ENCODE data around the gene PLXNB3. TPM values are rescaled to one million over a fixed set of nuclear protein-coding genes. Genes with fewer than 3 reads are reported as not detected.
A peak's percentile ranks its signal among the peaks of the same experiment; 100 is the strongest.

PLXNB3 gene
- total and polyA plus RNA-seq, 2 of the 13 experiments (the other 11 are each of a cell fraction or from before 2014, with no cell fraction given): 3.0 to 6.9 TPM

DNA sequence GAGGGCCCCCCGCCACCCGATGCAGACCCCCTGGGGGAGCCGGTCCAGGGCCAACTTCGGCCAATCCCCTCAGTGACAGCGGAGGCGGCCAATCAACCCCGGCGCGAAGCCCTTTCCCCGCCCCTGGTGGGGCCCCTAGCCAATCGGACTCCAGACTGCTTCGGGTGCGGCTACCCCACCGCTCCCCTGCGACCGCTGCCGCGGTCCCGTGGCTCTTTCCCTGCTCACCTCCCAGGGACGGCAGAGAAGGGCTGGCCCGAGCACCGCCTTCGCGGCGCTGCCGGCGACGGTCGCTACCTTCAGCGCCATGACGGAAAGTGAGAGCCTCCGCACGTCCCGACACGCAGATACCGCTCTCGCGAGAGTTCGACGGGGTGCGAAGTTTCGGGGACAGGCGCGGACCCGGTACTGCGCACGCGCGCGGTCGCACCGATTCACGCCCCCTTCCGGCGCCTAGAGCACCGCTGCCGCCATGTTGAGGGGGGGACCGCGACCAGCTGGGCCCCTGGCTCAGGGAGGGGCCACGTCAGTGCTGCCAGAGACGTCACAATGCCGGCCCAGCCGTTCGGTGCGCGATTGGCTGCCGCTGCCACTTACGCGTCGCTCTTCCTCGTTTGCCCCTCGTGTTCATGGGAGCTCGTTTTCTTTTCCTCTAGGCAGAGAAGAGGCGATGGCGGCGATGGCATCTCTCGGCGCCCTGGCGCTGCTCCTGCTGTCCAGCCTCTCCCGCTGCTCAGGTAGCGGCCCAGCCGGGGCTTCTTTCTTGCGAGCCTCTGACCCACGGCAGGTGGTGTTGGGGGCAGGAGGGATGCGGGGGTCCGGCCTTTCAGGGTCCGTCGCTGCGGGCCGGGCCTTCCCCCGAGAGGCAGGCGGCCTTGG, 30.2 kb downstream of the PLXNB3 start, which contains the start of the genes IDH3G and SSR4 (continued):
- TF ChIP-seq PPARG (CRISPR knock-in tag; conservative IDR thresholded peaks at IDR 0.05) (no peak), ZNF468 (CRISPR knock-in tag; IDR thresholded peaks at IDR 0.05) (no peak), DR1 (CRISPR knock-in tag; IDR thresholded peaks at IDR 0.05) (peak; percentile 54), HNRNPUL1 (IDR thresholded peaks at IDR 0.05; ENCODE audit: low read depth, low read length) (no peak), ADNP (CRISPR knock-in tag; IDR thresholded peaks at IDR 0.05) (no peak), ZMYM4 (CRISPR knock-in tag; IDR thresholded peaks at IDR 0.05) (peak; percentile 51; the same call in 1 of the 2 replicates), FOSL1 (CRISPR knock-in tag; IDR thresholded peaks at IDR 0.05; ENCODE audit: borderline replicate concordance) (no peak), SRSF4 (IDR thresholded peaks at IDR 0.05; ENCODE audit: low read depth, low read length, poor library complexity, severe bottlenecking) (no peak), CCDC6 (CRISPR knock-in tag; IDR thresholded peaks at IDR 0.05) (peak; percentile 75; the same call in 1 of the 2 replicates), SNAPC2 (CRISPR knock-in tag; IDR thresholded peaks at IDR 0.05) (0 out of 2 replicates have a peak, but pooled peaks have one; percentile 72), RBFOX2 (IDR thresholded peaks at IDR 0.05; ENCODE audit: low read depth, low read length) (peak; percentile 92), ZNF773 (CRISPR knock-in tag; IDR thresholded peaks at IDR 0.05; ENCODE audit: borderline replicate concordance) (peak; percentile 26)
- TF ChIP-seq, protein P1, sequence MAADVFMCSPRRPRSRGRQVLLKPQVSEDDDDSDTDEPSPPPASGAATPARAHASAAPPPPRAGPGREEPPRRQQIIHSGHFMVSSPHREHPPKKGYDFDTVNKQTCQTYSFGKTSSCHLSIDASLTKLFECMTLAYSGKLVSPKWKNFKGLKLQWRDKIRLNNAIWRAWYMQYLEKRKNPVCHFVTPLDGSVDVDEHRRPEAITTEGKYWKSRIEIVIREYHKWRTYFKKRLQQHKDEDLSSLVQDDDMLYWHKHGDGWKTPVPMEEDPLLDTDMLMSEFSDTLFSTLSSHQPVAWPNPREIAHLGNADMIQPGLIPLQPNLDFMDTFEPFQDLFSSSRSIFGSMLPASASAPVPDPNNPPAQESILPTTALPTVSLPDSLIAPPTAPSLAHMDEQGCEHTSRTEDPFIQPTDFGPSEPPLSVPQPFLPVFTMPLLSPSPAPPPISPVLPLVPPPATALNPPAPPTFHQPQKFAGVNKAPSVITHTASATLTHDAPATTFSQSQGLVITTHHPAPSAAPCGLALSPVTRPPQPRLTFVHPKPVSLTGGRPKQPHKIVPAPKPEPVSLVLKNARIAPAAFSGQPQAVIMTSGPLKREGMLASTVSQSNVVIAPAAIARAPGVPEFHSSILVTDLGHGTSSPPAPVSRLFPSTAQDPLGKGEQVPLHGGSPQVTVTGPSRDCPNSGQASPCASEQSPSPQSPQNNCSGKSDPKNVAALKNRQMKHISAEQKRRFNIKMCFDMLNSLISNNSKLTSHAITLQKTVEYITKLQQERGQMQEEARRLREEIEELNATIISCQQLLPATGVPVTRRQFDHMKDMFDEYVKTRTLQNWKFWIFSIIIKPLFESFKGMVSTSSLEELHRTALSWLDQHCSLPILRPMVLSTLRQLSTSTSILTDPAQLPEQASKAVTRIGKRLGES (CRISPR knock-in tag; IDR thresholded peaks at IDR 0.05; ENCODE audit: borderline replicate concordance): no peak
- TF ChIP-seq, protein P2, sequence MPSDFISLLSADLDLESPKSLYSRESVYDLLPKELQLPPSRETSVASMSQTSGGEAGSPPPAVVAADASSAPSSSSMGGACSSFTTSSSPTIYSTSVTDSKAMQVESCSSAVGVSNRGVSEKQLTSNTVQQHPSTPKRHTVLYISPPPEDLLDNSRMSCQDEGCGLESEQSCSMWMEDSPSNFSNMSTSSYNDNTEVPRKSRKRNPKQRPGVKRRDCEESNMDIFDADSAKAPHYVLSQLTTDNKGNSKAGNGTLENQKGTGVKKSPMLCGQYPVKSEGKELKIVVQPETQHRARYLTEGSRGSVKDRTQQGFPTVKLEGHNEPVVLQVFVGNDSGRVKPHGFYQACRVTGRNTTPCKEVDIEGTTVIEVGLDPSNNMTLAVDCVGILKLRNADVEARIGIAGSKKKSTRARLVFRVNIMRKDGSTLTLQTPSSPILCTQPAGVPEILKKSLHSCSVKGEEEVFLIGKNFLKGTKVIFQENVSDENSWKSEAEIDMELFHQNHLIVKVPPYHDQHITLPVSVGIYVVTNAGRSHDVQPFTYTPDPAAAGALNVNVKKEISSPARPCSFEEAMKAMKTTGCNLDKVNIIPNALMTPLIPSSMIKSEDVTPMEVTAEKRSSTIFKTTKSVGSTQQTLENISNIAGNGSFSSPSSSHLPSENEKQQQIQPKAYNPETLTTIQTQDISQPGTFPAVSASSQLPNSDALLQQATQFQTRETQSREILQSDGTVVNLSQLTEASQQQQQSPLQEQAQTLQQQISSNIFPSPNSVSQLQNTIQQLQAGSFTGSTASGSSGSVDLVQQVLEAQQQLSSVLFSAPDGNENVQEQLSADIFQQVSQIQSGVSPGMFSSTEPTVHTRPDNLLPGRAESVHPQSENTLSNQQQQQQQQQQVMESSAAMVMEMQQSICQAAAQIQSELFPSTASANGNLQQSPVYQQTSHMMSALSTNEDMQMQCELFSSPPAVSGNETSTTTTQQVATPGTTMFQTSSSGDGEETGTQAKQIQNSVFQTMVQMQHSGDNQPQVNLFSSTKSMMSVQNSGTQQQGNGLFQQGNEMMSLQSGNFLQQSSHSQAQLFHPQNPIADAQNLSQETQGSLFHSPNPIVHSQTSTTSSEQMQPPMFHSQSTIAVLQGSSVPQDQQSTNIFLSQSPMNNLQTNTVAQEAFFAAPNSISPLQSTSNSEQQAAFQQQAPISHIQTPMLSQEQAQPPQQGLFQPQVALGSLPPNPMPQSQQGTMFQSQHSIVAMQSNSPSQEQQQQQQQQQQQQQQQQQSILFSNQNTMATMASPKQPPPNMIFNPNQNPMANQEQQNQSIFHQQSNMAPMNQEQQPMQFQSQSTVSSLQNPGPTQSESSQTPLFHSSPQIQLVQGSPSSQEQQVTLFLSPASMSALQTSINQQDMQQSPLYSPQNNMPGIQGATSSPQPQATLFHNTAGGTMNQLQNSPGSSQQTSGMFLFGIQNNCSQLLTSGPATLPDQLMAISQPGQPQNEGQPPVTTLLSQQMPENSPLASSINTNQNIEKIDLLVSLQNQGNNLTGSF (CRISPR knock-in tag; IDR thresholded peaks at IDR 0.05): no peak

Data from HepG2 (cell line).